ENCODE results near the gene QSOX2. TPM values are rescaled to one million over a fixed set of nuclear protein-coding genes. Genes with fewer than 3 reads are reported as not detected.

QSOX2 gene
- polyA plus RNA-seq, 2 of the 4 experiments (the other 2 are of a cell fraction) = 22.3 to 30.2 TPM

GRCh38 chr9:136291306-136292025 lies 45.9 kb upstream of the QSOX2 start:
- ChIA-PET CTCF (interaction anchor here (1.2 to 1.3 kb wide), 2 partner anchors 76 to 187 kb away, joined by 3 read pairs; no protein-coding TSS in a partner anchor), POLR2A (no interaction called here)
- no peak overlapping the region for H3K27ac ChIP-seq
- TF ChIP-seq MAZ (IDR thresholded peaks at IDR 0.05; ENCODE audit: borderline replicate concordance, low read depth, low read length) = no peak
- TF ChIP-seq, protein P1, sequence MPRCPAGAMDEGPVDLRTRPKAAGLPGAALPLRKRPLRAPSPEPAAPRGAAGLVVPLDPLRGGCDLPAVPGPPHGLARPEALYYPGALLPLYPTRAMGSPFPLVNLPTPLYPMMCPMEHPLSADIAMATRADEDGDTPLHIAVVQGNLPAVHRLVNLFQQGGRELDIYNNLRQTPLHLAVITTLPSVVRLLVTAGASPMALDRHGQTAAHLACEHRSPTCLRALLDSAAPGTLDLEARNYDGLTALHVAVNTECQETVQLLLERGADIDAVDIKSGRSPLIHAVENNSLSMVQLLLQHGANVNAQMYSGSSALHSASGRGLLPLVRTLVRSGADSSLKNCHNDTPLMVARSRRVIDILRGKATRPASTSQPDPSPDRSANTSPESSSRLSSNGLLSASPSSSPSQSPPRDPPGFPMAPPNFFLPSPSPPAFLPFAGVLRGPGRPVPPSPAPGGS (IDR thresholded peaks at IDR 0.05) = no peak
- no peak for TF ChIP-seq NPAS2 (CRISPR knock-in tag; IDR thresholded peaks at IDR 0.05; ENCODE audit: borderline replicate concordance)
- no peak for TF ChIP-seq SREBF2 (IDR thresholded peaks at IDR 0.05)
- no peak for TF ChIP-seq BHLHE40 (IDR thresholded peaks at IDR 0.05; ENCODE audit: low read depth, low read length)
- no peak for TF ChIP-seq POLR2AphosphoS2 (conservative IDR thresholded peaks at IDR 0.05; ENCODE audit: low read length)
- TF ChIP-seq NR3C1 (IDR thresholded peaks at IDR 0.05) = no peak
- TF ChIP-seq ESRRA (IDR thresholded peaks at IDR 0.05; ENCODE audit: borderline replicate concordance, low read length) = no peak
- no peak for TF ChIP-seq TP53 (CRISPR knock-in tag; IDR thresholded peaks at IDR 0.05)
- no peak for TF ChIP-seq SMC3 (IDR thresholded peaks at IDR 0.05)
- TF ChIP-seq PBX3 (IDR thresholded peaks at IDR 0.05) = no peak
- TF ChIP-seq ZC3H11A (IDR thresholded peaks at IDR 0.05) = no peak
- no peak for TF ChIP-seq POLR2A (IDR thresholded peaks at IDR 0.05; ENCODE audit: low read length)
- no peak for TF ChIP-seq CTCF (IDR thresholded peaks at IDR 0.05)
- TF ChIP-seq CBX8 (IDR thresholded peaks at IDR 0.05) = no peak
- no peak for TF ChIP-seq JUN (IDR thresholded peaks at IDR 0.05)
- TF ChIP-seq EHF (CRISPR knock-in tag; IDR thresholded peaks at IDR 0.05) = no peak
- DNase-seq (ENCODE audit: low read depth in 1 of 2, low spot score in 1 of 2) = no peak
- H3K4me2 ChIP-seq = no peak overlapping the region
- H3K4me1 ChIP-seq = no peaks in the 10 kb centered on the region
- H3K4me3 ChIP-seq = no peak overlapping the region
- peak in 1 of 2 experiments; percentile 6; a peak in 3 of 6 replicates for ATAC-seq
- no peaks in the 10 kb centered on the region for H3K9me3 ChIP-seq
- 76% methylated on average over 18 of the region's 22 CpGs for WGBS (ENCODE audit: missing lambda C conversion rate)
- FAIRE-seq = no peak

- H3K4me1 ChIP-seq = no peaks in the 10 kb centered on the region
- ChIA-PET CTCF (interaction anchor here (0.9 to 1.3 kb wide), 4 partner anchors 22 to 240 kb away, joined by 3 read pairs; no protein-coding TSS in a partner anchor), POLR2A (no interaction called here)
- H3K4me3 ChIP-seq = no peak overlapping the region
- DNase-seq (ENCODE audit: low read depth in 1 of 2, low spot score in 1 of 2) (no peak), FAIRE-seq (no peak), ATAC-seq (no peak)
- no peak overlapping the region for H3K27ac ChIP-seq
- TF ChIP-seq, protein P2, sequence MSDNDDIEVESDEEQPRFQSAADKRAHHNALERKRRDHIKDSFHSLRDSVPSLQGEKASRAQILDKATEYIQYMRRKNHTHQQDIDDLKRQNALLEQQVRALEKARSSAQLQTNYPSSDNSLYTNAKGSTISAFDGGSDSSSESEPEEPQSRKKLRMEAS (IDR thresholded peaks at IDR 0.05) = no peak
- TF ChIP-seq RARB (CRISPR knock-in tag; IDR thresholded peaks at IDR 0.05) (no peak), NPAS2 (CRISPR knock-in tag; IDR thresholded peaks at IDR 0.05; ENCODE audit: borderline replicate concordance) (no peak), RCOR1 (IDR thresholded peaks at IDR 0.05; ENCODE audit: low read depth, low read length) (no peak), HOXA7 (CRISPR knock-in tag; IDR thresholded peaks at IDR 0.05) (no peak), RAD21 (conservative IDR thresholded peaks at IDR 0.05 in 1 of 2, IDR thresholded peaks at IDR 0.05 in 1 of 2) (no peak), EHF (CRISPR knock-in tag; IDR thresholded peaks at IDR 0.05) (no peak), CEBPB (IDR thresholded peaks at IDR 0.05) (no peak), FOSL2 (IDR thresholded peaks at IDR 0.05) (no peak), FOSL2 (CRISPR knock-in tag; IDR thresholded peaks at IDR 0.05) (no peak), ELK1 (IDR thresholded peaks at IDR 0.05; ENCODE audit: low read depth, low read length) (no peak), HDAC2 (IDR thresholded peaks at IDR 0.05) (no peak), KDM1A (IDR thresholded peaks at IDR 0.05; ENCODE audit: low read depth) (no peak), TP53 (CRISPR knock-in tag; IDR thresholded peaks at IDR 0.05) (no peak), HOXB13 (CRISPR knock-in tag; IDR thresholded peaks at IDR 0.05; ENCODE audit: low read depth) (no peak), GATA3 (IDR thresholded peaks at IDR 0.05; ENCODE audit: borderline replicate concordance) (no peak), ZFP36 (IDR thresholded peaks at IDR 0.05; ENCODE audit: borderline replicate concordance, partially characterized antibody) (no peak)
- TF ChIP-seq, protein P3, sequence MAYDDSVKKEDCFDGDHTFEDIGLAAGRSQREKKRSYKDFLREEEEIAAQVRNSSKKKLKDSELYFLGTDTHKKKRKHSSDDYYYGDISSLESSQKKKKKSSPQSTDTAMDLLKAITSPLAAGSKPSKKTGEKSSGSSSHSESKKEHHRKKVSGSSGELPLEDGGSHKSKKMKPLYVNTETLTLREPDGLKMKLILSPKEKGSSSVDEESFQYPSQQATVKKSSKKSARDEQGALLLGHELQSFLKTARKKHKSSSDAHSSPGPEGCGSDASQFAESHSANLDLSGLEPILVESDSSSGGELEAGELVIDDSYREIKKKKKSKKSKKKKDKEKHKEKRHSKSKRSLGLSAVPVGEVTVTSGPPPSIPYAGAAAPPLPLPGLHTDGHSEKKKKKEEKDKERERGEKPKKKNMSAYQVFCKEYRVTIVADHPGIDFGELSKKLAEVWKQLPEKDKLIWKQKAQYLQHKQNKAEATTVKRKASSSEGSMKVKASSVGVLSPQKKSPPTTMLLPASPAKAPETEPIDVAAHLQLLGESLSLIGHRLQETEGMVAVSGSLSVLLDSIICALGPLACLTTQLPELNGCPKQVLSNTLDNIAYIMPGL (CRISPR knock-in tag; IDR thresholded peaks at IDR 0.05; ENCODE audit: borderline replicate concordance) = no peak
- WGBS (ENCODE audit: missing lambda C conversion rate) = 83% methylated on average over 10 of the region's 31 CpGs
- H3K4me2 ChIP-seq = no peak overlapping the region
- H3K9me3 ChIP-seq = no peaks in the 10 kb centered on the region
Observed at GRCh38 chr9:136290508-136291000, 44.9 kb upstream of the QSOX2 start.
